Caco-2 (cell line): ENCODE data around the gene FGF5. TPM values are rescaled to one million over a fixed set of nuclear protein-coding genes. Genes with fewer than 3 reads are reported as not detected.
"Not testable (repeated sequence)": the region's sequence is repeated elsewhere in the genome, so short reads cannot be mapped to it uniquely, and the experiment has no call there.

Source experiments
- BruUV-seq: library from RNA; stranded (reverse); fragments of 400-500 nt; replicated peaks from 2 replicates; lab custom pipeline; 2021; lab: Mats Ljungman, UMichigan
- CTCF ChIA-PET: fragments of 300-600 bp; sonication (Branson Sonifier 250); formaldehyde crosslinking; loops from one replicate; lab custom pipeline; 2022; ENCODE audit warnings: antibody characterized with exemption; lab: Charles Lee
- POLR2A ChIA-PET: fragments of 300-600 bp; sonication (Branson Sonifier 250); formaldehyde crosslinking; loops from one replicate; lab custom pipeline; 2022; ENCODE audit warnings: antibody characterized with exemption; lab: Charles Lee
- DNase-seq, 2 experiments: peaks; one replicate each; pipeline versions ENCODE4 v3.0.0 to v3.0.0-alpha.2; 2020 to 2022
- H3K27me3 ChIP-seq: replicated peaks from 2 replicates; pipeline ENCODE4 v1.6.0; 2011; ENCODE audit warnings: low read length; ENCODE audit not compliant: control insufficient read depth, insufficient read depth
- H3K36me3 ChIP-seq: 2 replicates; pipeline ENCODE4 v1.5.1; 2011; ENCODE audit warnings: low read length; ENCODE audit not compliant: control insufficient read depth, insufficient read depth
- H3K4me1 ChIP-seq: fragments of 250-450 bp; sonication (Bioruptor Pico); 2 replicates; pipeline ENCODE4 v1.5.1; 2020; ENCODE audit warnings: mild to moderate bottlenecking
- H3K4me3 ChIP-seq: 2 replicates; pipeline ENCODE4 v1.5.1; 2011; ENCODE audit warnings: low read depth, mild to moderate bottlenecking, control low read depth, low read length
- H3K9me3 ChIP-seq: fragments of 250-450 bp; sonication (Bioruptor Pico); 2 replicates; pipeline ENCODE4 v1.5.1; 2020; ENCODE audit warnings: mild to moderate bottlenecking, moderate library complexity
- H3K27ac Mint-ChIP-seq: one replicate; pipeline ENCODE4 v1.8.0; 2022; ENCODE audit warnings: mixed read lengths; ENCODE audit not compliant: unreplicated experiment
- H3K27me3 Mint-ChIP-seq: one replicate; pipeline ENCODE4 v1.8.0; 2022; ENCODE audit warnings: mixed read lengths; ENCODE audit not compliant: insufficient read depth, unreplicated experiment
- H3K36me3 Mint-ChIP-seq: one replicate; pipeline ENCODE4 v1.8.0; 2022; ENCODE audit warnings: mild to moderate bottlenecking, mixed read lengths; ENCODE audit not compliant: insufficient read depth, unreplicated experiment
- H3K4me1 Mint-ChIP-seq: one replicate; pipeline ENCODE4 v1.8.0; 2022; ENCODE audit warnings: low read depth, mixed read lengths; ENCODE audit not compliant: unreplicated experiment
- H3K4me3 Mint-ChIP-seq: one replicate; pipeline ENCODE4 v1.8.0; 2022; ENCODE audit warnings: mild to moderate bottlenecking, moderate library complexity, mixed read lengths; ENCODE audit not compliant: unreplicated experiment
- H3K9me3 Mint-ChIP-seq: one replicate; pipeline ENCODE4 v1.8.0; 2022; ENCODE audit warnings: mixed read lengths; ENCODE audit not compliant: unreplicated experiment
- intact Hi-C: fragments of 100-400 bp; cut with micrococcal nuclease; formaldehyde crosslinking; loops from one replicate; pipeline ENCODE4 v1.10.0; 2022; ENCODE audit not compliant: unreplicated experiment
- total RNA-seq: library from RNA; stranded (reverse); gene quantifications from 2 replicates; pipeline ENCODE4 v1.2.3, GENCODE V29; 2022
- TF ChIP-seq, protein P1 (sequence below), 2 experiments: fragments of 200-600 bp in 1 of 2; IDR thresholded peaks; 1 replicate in 1 of 2; 2 replicates in 1 of 2; pipeline versions ENCODE4 v1.5.1 to v1.8.0; 2011 to 2022; ENCODE audit warnings: antibody characterized with exemption in 1 of 2, control low read depth in 1 of 2, inconsistent platforms in 1 of 2, low read depth in 1 of 2, low read length in 1 of 2, mild to moderate bottlenecking in 1 of 2, moderate library complexity in 1 of 2; ENCODE audit not compliant: insufficient read depth in 1 of 2, severe bottlenecking in 1 of 2, unreplicated experiment in 1 of 2

FGF5 gene
- total RNA-seq, 1 experiment from 2014 or later: not detected

DNA sequence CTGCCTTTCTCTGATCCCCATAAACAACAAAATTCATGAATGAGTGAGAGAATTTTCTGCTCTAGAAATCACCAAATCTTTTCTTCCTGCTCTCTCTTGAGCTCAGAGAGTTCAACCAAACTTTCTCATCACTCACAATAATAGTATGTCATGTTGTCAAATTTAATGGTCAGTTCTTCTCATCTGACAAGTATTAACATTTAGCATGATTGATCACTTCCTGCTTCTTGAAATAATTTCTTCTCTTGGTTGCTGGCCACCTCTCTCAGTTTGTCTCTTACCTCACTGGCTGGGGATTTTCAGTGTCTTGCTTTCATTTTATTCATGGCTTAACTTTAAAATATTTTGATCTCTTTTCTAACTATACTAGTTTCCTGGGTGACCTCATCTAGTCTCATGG lies 25.5 kb upstream of the FGF5 start:
- POLR2A ChIA-PET: no interaction called here
- intact Hi-C loops: no loop called here
- Histone ChIP-seq H3K9me3 (no peaks in the 10 kb centered on the region), H3K4me3 (no peak overlapping the region), H3K27me3 (no peaks in the 10 kb centered on the region), H3K4me1 (no peaks in the 10 kb centered on the region), H3K36me3 (no peaks in the 10 kb centered on the region)
- Mint-ChIP-seq H3K4me1 (no peaks in the 10 kb centered on the region), H3K9me3 (no peaks in the 10 kb centered on the region), H3K27ac (no peak overlapping the region), H3K36me3 (peaks cover 2% of the 10 kb centered on the region), H3K27me3 (peaks cover 2% of the 10 kb centered on the region), H3K4me3 (no peak overlapping the region)
- BruUV-seq: no TSS peak
- TF ChIP-seq, protein P1, sequence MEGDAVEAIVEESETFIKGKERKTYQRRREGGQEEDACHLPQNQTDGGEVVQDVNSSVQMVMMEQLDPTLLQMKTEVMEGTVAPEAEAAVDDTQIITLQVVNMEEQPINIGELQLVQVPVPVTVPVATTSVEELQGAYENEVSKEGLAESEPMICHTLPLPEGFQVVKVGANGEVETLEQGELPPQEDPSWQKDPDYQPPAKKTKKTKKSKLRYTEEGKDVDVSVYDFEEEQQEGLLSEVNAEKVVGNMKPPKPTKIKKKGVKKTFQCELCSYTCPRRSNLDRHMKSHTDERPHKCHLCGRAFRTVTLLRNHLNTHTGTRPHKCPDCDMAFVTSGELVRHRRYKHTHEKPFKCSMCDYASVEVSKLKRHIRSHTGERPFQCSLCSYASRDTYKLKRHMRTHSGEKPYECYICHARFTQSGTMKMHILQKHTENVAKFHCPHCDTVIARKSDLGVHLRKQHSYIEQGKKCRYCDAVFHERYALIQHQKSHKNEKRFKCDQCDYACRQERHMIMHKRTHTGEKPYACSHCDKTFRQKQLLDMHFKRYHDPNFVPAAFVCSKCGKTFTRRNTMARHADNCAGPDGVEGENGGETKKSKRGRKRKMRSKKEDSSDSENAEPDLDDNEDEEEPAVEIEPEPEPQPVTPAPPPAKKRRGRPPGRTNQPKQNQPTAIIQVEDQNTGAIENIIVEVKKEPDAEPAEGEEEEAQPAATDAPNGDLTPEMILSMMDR (IDR thresholded peaks at IDR 0.05; ENCODE audit: insufficient read depth in 1 of 2, low read depth in 1 of 2, low read length in 1 of 2, severe bottlenecking in 1 of 2, unreplicated experiment in 1 of 2): no peak
- CTCF ChIA-PET: no interaction called here
- no peak for DNase-seq

DNA sequence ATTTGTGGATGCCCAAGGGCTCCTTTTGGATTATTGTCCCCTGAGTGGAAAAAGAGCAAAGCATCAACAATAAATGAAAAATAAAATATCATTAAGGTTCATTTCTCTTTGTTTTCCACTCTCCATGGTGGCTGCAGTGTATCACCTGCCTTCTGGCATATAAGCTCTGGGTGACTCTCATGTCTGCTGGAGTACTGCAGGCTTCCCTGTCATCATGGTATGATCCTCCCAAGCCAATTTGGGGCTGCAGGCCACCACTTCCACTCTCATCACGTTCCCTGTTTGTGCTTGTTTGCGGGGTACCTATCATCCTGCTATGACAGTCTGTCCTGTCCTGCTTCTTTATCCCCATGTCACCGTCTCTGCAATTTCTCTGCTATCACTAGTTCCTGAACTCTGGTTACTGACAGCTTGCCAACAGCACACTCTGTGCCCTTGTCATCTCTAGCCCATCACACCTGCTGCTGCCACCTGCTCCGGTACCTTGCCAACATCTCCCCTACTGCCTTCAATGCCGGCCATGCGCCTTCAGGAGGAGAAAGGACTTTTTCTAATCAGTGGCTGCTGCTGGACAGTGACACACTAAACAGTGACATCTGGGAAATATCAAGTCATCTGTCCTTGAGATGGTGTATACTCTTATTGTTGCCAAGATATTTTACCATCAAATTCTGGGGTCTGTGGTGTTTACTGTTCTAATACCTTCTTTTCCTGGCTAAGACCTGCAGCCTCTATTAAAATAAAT lies 23.0 kb upstream of the FGF5 start:
- no peak overlapping the region for H3K27ac Mint-ChIP-seq
- H3K9me3 Mint-ChIP-seq: no peaks in the 10 kb centered on the region
- TF ChIP-seq, protein P1 (IDR thresholded peaks at IDR 0.05; ENCODE audit: insufficient read depth in 1 of 2, low read depth in 1 of 2, low read length in 1 of 2, severe bottlenecking in 1 of 2, unreplicated experiment in 1 of 2): no peak
- POLR2A ChIA-PET: no interaction called here
- H3K27me3 Mint-ChIP-seq: peaks cover 2% of the 10 kb centered on the region
- H3K9me3 ChIP-seq: no peaks in the 10 kb centered on the region
- no TSS peak for BruUV-seq
- H3K36me3 ChIP-seq: no peaks in the 10 kb centered on the region
- H3K4me3 Mint-ChIP-seq: no peak overlapping the region
- H3K27me3 ChIP-seq: no peaks in the 10 kb centered on the region
- intact Hi-C loops: no loop called here
- H3K36me3 Mint-ChIP-seq: no peaks in the 10 kb centered on the region
- no peak overlapping the region for H3K4me3 ChIP-seq
- CTCF ChIA-PET: no interaction called here
- no peak for DNase-seq
- H3K4me1 Mint-ChIP-seq: no peaks in the 10 kb centered on the region
- H3K4me1 ChIP-seq: no peaks in the 10 kb centered on the region

DNA sequence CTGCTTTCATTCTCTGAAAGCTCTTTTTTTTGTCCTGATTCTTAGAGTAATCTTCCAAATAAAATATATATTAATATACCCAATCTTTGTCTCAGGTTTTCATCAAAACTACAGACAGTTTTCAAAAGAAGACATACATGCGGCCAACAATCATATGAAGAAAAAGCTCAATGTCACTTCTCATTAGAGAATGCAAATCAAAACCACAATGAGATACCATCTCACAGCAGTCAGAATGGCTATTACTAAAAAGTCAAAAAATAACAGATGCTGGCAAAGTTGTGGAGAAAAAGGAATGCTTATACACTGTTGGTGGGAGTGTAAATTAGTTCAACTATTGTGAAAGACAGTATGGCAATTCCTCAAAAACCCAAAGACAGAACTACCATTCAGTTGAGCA lies 19.0 kb upstream of the FGF5 start:
- H3K9me3 ChIP-seq, DNase-seq, H3K4me1 Mint-ChIP-seq, POLR2A ChIA-PET, H3K27ac Mint-ChIP-seq, H3K27me3 ChIP-seq, H3K36me3 Mint-ChIP-seq, H3K4me3 ChIP-seq, BruUV-seq, intact Hi-C loops, H3K4me1 ChIP-seq, H3K36me3 ChIP-seq, H3K27me3 Mint-ChIP-seq, CTCF ChIA-PET, H3K4me3 Mint-ChIP-seq, H3K9me3 Mint-ChIP-seq: not testable (repeated sequence)
